Measurements from ENCODE around the gene MADCAM1.

- TF ChIP-seq CTCF (IDR thresholded peaks at IDR 0.05 in 8 of 11, conservative IDR thresholded peaks at IDR 0.05 in 3 of 11), result no peak
- no peak for TF ChIP-seq POLR2A (IDR thresholded peaks at IDR 0.05)
- TF ChIP-seq POLR2AphosphoS5 (IDR thresholded peaks at IDR 0.05), result peak; percentile 41 to 48 (median 47)
Observed at GRCh38 chr19:531753-532560, 35.7 kb downstream of the MADCAM1 start, which contains the start of gene CDC34.

Measured in spleen (tissue), 7 donors.